Measurements from ENCODE around the gene PACRGL. TPM values are rescaled to one million over a fixed set of nuclear protein-coding genes. Genes with fewer than 3 reads are reported as not detected.

Gene PACRGL
- total RNA-seq, 1 donor from 2014 or later, result 23.0 TPM

DNA sequence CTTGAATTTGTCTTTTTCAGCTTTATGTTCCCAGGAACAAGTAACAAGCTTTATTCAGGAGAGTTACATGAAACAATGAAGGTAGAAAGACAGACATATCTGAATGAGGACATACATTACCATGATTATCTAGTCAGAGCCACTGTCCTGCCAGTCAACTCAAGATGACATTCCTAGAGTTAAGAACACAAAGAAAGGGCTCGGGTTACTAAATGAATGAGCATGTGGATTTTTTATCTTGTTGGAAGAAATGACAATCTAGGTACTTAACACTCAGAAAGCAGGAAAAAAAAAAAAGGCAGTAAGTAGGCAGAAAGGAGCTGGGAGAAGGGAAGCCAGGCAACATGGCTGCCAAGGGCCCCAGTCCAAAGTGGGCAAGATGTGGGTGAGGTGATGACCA is 28.0 kb upstream of the PACRGL start:
- no peaks in the 10 kb centered on the region for H3K36me3 ChIP-seq (ENCODE audit: control insufficient read depth, insufficient read depth, low read length)
- TF ChIP-seq, protein P1, sequence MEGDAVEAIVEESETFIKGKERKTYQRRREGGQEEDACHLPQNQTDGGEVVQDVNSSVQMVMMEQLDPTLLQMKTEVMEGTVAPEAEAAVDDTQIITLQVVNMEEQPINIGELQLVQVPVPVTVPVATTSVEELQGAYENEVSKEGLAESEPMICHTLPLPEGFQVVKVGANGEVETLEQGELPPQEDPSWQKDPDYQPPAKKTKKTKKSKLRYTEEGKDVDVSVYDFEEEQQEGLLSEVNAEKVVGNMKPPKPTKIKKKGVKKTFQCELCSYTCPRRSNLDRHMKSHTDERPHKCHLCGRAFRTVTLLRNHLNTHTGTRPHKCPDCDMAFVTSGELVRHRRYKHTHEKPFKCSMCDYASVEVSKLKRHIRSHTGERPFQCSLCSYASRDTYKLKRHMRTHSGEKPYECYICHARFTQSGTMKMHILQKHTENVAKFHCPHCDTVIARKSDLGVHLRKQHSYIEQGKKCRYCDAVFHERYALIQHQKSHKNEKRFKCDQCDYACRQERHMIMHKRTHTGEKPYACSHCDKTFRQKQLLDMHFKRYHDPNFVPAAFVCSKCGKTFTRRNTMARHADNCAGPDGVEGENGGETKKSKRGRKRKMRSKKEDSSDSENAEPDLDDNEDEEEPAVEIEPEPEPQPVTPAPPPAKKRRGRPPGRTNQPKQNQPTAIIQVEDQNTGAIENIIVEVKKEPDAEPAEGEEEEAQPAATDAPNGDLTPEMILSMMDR (IDR thresholded peaks at IDR 0.05; ENCODE audit: insufficient read depth, low read length, poor library complexity, severe bottlenecking), result no peak
- DNase-seq (ENCODE audit: low read depth), result no peak
- no peaks in the 10 kb centered on the region for H3K27me3 ChIP-seq (ENCODE audit: control insufficient read depth, insufficient read depth, low read length)
- H3K4me3 ChIP-seq (ENCODE audit: low read depth, low read length), result no peak overlapping the region

DNA sequence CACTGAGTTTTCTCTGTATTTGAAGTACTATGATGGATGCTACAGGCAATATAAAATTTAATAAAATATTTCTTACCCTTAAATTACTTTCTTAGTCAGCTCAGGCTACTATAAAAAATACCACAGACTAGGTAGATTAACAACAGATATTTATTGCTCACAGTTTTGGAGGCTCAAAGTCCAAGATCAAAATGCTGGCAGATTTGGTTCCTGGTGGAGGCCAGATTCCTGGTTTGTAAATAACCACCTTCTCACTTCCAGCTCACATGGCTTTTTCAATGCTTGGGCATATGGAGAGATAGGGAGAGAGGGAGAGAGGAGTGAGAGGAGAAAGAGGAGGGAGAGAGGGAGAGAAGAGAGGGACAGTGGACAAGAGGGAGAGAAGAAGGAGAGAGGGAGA is 24.5 kb upstream of the PACRGL start:
- Histone ChIP-seq H3K27me3 (ENCODE audit: control insufficient read depth, insufficient read depth, low read length) (no peaks in the 10 kb centered on the region), H3K4me3 (ENCODE audit: low read depth, low read length) (no peak overlapping the region), H3K36me3 (ENCODE audit: control insufficient read depth, insufficient read depth, low read length) (no peaks in the 10 kb centered on the region)
- TF ChIP-seq, protein P1 (IDR thresholded peaks at IDR 0.05; ENCODE audit: insufficient read depth, low read length, poor library complexity, severe bottlenecking), result no peak
- DNase-seq (ENCODE audit: low read depth), result no peak

DNA sequence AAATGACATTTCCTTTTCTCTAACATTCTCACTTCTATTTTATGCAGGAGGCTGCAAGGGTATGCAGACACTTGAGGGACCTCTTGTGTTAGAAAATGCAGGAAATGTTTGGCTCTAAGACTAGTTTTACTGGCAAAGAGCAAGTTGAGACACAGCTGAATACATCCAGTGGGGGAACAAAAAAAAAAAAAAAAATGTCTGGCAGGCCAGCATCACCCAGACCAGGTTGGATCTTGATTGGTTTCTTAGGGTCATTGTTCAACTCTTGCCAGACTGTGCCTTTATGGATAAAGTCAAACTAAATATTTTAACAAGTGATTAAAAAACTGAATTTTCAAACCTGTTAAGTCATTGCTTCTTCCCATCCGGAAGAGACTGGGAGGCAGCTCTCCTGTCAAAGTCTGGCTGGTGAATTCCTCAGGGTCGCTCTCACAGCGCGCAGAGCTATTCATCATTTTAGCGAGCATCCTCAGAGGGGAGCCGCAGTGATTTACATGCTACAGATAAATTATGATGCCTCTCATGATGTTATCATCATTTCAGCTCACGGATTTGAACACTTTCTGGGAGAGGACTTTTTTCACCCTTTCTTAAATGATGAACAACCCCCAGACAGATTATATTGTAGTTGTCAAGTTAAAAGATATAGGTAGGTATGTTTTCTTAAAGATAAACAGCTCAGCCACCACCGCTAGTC is 23.6 kb upstream of the PACRGL start:
- TF ChIP-seq, protein P1 (IDR thresholded peaks at IDR 0.05; ENCODE audit: insufficient read depth, low read length, poor library complexity, severe bottlenecking), result no peak
- Histone ChIP-seq H3K4me3 (ENCODE audit: low read depth, low read length) (no peak overlapping the region), H3K27me3 (ENCODE audit: control insufficient read depth, insufficient read depth, low read length) (no peaks in the 10 kb centered on the region), H3K36me3 (ENCODE audit: control insufficient read depth, insufficient read depth, low read length) (no peaks in the 10 kb centered on the region)
- DNase-seq (ENCODE audit: low read depth), result no peak

DNA sequence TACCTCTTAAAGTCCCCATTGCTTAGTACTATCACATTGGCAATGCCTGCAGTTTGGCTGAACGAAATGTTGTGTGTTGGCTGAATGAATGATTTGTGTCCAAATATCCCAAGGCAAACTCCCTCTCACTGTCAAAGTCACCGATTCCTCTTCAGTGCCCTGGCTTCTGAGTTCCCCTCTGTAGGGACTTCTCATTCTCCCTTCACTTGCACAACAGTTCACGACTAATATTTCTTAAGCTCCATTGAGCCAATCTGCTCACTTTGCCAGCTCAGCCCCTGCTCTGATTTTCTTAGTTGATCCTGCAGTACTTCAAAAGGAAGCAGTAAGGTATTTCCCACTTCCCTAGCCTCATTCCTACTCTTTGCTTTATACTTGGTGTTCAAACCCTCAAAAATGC is 21.9 kb upstream of the PACRGL start:
- no peak for DNase-seq (ENCODE audit: low read depth)
- Histone ChIP-seq H3K4me3 (ENCODE audit: low read depth, low read length) (no peak overlapping the region), H3K36me3 (ENCODE audit: control insufficient read depth, insufficient read depth, low read length) (no peaks in the 10 kb centered on the region), H3K27me3 (ENCODE audit: control insufficient read depth, insufficient read depth, low read length) (no peaks in the 10 kb centered on the region)
- TF ChIP-seq, protein P1 (IDR thresholded peaks at IDR 0.05; ENCODE audit: insufficient read depth, low read length, poor library complexity, severe bottlenecking), result no peak

DNA sequence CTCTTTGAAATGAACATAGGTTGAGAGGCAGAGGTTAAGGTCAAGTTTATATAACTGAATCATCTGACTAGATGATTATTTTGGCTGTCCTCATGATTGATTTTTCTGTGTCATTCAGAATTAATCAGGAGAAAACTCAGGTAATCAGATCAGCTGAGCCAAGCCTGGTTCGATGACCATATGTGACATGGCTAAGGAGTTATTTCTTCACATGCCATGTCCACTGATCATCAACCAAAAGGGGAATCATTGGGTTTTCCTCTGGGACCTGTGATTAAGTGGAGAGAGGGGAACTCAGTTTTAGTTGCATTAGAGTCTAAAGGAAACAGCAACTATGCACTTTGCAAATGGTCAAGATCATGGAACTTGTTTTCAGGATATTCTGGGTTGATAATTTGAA is 20.3 kb upstream of the PACRGL start:
- no peak for DNase-seq (ENCODE audit: low read depth)
- no peaks in the 10 kb centered on the region for H3K27me3 ChIP-seq (ENCODE audit: control insufficient read depth, insufficient read depth, low read length)
- no peak overlapping the region for H3K4me3 ChIP-seq (ENCODE audit: low read depth, low read length)
- no peaks in the 10 kb centered on the region for H3K36me3 ChIP-seq (ENCODE audit: control insufficient read depth, insufficient read depth, low read length)
- TF ChIP-seq, protein P1 (IDR thresholded peaks at IDR 0.05; ENCODE audit: insufficient read depth, low read length, poor library complexity, severe bottlenecking), result no peak

DNA sequence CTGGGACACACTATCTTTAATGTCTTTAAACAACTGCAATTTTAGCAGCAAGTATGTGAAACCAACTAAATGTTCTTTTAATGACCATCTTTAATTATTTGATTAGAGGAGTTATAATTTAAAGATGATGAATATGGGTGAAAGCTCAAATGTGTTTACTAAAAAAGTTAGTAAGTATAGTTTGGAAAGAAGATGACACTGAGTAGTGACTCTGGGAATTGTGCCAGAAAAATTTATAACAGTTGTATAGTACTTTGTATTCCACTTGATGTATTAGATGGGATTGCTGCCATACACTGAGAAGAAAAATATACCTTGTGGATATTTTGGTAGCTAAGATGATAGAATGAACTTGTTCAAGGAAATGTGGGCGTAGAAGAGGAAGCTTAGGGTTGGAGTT is 19.5 kb upstream of the PACRGL start:
- TF ChIP-seq, protein P1 (IDR thresholded peaks at IDR 0.05; ENCODE audit: insufficient read depth, low read length, poor library complexity, severe bottlenecking), result no peak
- no peak for DNase-seq (ENCODE audit: low read depth)
- no peaks in the 10 kb centered on the region for H3K36me3 ChIP-seq (ENCODE audit: control insufficient read depth, insufficient read depth, low read length)
- no peaks in the 10 kb centered on the region for H3K27me3 ChIP-seq (ENCODE audit: control insufficient read depth, insufficient read depth, low read length)
- no peak overlapping the region for H3K4me3 ChIP-seq (ENCODE audit: low read depth, low read length)
